Measurements from ENCODE around the gene SIAE.
A peak's percentile ranks its signal among the peaks of the same experiment; 100 is the strongest.

SIAE gene

GRCh38 chr11:124673333-124674167 lies at the start of gene SIAE, which contains the start of gene SPA17:
Gene SIAE (minus strand): TSS chr11:124673739. CDS start chr11:124673708, 31 bp downstream.
Gene SPA17 (plus strand): TSS chr11:124673904. CDS start chr11:124675265, 1,361 bp downstream.
- DNase-seq = peak; percentile 93

GRCh38 chr11:124722176-124722575 lies 48.6 kb upstream of the SIAE start:
- no peak for DNase-seq

GRCh38 chr11:124719534-124719933 lies 46.0 kb upstream of the SIAE start:
- DNase-seq = no peak

- DNase-seq = no peak
Observed at GRCh38 chr11:124718801-124719200, 45.3 kb upstream of the SIAE start.

GRCh38 chr11:124717786-124718651 lies 44.5 kb upstream of the SIAE start:
- no peak for DNase-seq

- DNase-seq = no peak
Observed at GRCh38 chr11:124717421-124717785, 43.9 kb upstream of the SIAE start.

GRCh38 chr11:124716591-124716990 lies 43.1 kb upstream of the SIAE start:
- no peak for DNase-seq

GRCh38 chr11:124712392-124712791 lies 38.9 kb upstream of the SIAE start:
- DNase-seq = no peak

- no peak for DNase-seq
Observed at GRCh38 chr11:124707829-124708228, 34.3 kb upstream of the SIAE start.

- no peak for DNase-seq
Observed at GRCh38 chr11:124700028-124700427, 26.5 kb upstream of the SIAE start.

- DNase-seq = no peak
Observed at GRCh38 chr11:124699547-124699946, 26.0 kb upstream of the SIAE start.

GRCh38 chr11:124693142-124693541 lies 19.6 kb upstream of the SIAE start:
- no peak for DNase-seq

GRCh38 chr11:124682443-124682842 lies 8.9 kb upstream of the SIAE start:
- no peak for DNase-seq

GRCh38 chr11:124681421-124681820 lies 7.9 kb upstream of the SIAE start:
- no peak for DNase-seq

GRCh38 chr11:124678416-124678815 lies 4.9 kb upstream of the SIAE start:
- DNase-seq = no peak

GRCh38 chr11:124676386-124676785 lies 2.8 kb upstream of the SIAE start:
- no peak for DNase-seq

- DNase-seq = no peak
Observed at GRCh38 chr11:124674571-124674970, 1.0 kb upstream of the SIAE start.

- DNase-seq = no peak
Observed at GRCh38 chr11:124674168-124674517, 604 bp upstream of the SIAE start.

GRCh38 chr11:124672536-124673215 lies 863 bp downstream of the SIAE start:
- no peak for DNase-seq

GRCh38 chr11:124670732-124671131 lies 2.8 kb downstream of the SIAE start:
- DNase-seq = peak; percentile 12

- DNase-seq = peak; percentile 56
Observed at GRCh38 chr11:124669193-124669592, 4.3 kb downstream of the SIAE start.

- DNase-seq = no peak
Observed at GRCh38 chr11:124667601-124668000, 5.9 kb downstream of the SIAE start.

GRCh38 chr11:124663861-124664260 lies 9.7 kb downstream of the SIAE start:
- no peak for DNase-seq

Measured in activated CD4-positive, alpha-beta T cell treated with anti-CD3 and anti-CD28 coated beads, Interleukin-2, amount 50 U/mL, for 16 hours (primary cell).